Ramos (cell line): ENCODE results near the gene CES2.
"Not testable (repeated sequence)": the region's sequence is repeated elsewhere in the genome, so short reads cannot be mapped to it uniquely, and the experiment has no call there.

Experiments
- in situ Hi-C: fragments of 300-500 bp; cut with MboI; formaldehyde crosslinking; loops from one replicate; pipeline ENCODE4 v1.14.3; 2022; ENCODE audit warnings: low sequenced_read_pairs; ENCODE audit not compliant: unreplicated experiment

Gene CES2

DNA sequence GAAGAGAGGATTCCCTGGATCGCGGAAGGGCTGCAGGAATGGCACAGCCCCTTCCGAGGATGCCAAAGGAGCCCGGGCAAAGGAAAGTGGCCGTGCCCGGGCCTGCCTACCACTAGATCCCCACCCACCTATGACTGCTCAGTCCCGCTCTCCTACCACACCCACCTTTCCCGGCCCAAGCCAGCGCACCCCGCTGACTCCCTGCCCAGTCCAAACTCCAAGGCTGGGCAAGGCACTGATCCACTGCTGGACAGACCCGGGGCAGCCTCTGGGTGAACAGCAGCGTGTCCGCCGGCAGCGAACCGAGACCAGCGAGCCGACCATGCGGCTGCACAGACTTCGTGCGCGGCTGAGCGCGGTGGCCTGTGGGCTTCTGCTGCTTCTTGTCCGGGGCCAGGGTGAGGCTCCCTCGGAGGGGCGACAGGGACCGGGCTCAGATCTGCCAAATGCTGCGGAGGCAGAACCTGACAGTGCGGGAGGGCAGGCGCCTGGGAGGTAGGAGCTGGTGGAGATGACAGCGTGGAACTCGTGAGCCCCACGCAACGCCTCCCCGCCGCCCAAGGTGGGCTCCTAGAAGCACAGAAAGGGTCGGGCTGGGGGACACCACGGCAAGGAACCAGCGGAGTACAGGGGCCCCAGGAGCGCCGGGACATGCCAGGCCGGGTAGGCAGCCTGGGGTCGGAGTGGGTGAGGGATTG is at the start of gene CES2:
CES2 (plus strand) TSS at position 203 of the 698 bp plus-strand sequence; CDS start at position 323, 120 bp downstream.
- in situ Hi-C loops = no loop called here

GRCh38 chr16:66886321-66886720 is 49.0 kb upstream of the CES2 start:
- in situ Hi-C loops = no loop called here

- in situ Hi-C loops = no loop called here
These were observed 48.4 kb upstream of the CES2 start for GRCh38 chr16:66886914-66887313.

- in situ Hi-C loops = no loop called here
These were observed 46.4 kb upstream of the CES2 start for GRCh38 chr16:66888647-66889615.

DNA sequence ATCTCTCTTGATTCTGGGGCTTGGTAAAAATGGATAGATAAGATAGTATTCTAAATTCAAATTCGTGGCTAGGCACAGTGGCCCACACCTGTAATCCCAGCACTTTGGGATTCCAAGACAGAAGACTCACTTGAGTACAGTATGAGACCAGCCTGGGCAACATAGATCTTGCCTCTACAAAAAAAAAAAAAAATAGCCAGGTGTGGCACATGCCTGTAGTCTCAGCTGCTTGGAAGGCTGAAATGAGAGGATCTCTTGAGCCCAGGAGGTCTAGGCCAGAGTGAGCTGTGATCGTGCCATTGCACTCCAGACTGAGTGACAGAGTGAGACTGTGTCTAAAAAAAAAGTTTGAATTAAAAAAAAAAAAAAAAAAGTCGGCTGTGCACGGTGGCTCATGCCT is 45.7 kb upstream of the CES2 start:
- in situ Hi-C loops = no loop called here

DNA sequence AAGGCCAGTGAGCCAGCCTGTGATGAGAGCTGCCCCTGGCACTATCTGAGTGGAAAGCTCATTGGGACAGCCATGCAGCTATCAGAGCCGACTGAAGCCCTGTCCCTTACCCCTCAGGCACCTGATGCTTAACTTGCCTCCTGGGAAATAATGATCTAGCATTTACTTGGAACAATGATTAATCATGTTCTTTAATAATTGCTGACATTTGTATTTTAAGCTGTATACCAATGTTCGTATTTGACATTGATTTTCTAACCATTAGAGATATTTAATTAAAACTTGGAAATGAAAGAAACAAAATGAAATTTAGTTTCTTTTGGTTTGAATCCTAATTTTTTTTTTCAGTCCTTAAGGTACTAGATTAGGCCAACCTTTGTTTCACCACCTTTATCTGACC is 44.5 kb upstream of the CES2 start:
- in situ Hi-C loops = no loop called here

DNA sequence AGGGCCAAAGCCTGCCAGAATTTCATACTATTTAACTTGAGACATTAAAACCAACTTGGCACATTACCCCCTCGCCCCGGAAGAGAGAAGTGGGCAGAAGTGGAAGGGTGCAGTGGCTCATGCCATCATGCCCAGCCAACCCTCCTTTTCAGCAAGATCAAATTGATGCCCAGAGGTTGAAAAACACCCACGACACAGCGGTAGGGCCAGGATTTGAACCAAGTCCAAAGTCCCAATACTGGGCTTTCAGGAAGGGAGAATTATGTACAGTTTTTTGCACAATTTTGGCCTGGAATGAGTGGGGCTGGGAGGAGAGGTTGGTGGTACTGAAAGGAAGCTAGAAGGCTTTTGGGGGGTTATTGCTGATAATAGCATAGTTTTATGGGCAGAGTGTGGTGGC is 44.0 kb upstream of the CES2 start:
- in situ Hi-C loops = no loop called here

DNA sequence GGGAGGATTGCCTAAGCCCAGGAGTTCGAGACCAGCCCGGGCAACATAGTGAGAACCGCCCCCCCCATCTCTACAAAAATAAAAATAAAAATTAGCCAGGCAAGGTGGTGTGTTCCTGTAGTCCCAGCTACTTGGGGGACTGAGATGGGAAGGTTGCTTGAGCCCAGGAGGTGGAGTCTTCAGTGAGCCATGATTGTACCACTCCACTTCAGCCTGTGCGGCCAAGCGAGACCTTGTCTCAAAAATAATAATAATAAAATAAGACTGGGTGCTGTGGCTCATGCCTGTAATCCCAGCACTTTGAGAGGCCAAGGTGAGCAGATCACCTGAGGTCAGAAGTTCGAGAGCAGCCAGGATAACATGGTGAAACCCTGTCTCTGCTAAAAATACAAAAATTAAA is 43.5 kb upstream of the CES2 start:
- in situ Hi-C loops = no loop called here

- in situ Hi-C loops = no loop called here
These were observed 41.3 kb upstream of the CES2 start for GRCh38 chr16:66894055-66894454.

GRCh38 chr16:66894948-66895688 is 40.2 kb upstream of the CES2 start:
- in situ Hi-C loops = no loop called here

DNA sequence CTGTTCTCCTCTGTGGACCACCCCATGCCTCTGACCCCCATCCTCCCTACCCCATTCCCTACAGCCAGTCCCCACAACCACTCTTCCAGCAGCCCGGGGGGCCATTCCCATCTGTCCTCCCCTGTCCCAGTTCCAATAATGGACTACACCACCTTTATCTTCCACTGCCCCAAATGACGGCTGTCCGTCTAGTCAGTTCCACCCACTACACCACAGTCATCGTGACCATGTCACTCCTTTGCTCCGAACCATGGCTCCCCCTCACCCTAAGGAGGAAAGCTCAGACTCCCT is 39.7 kb upstream of the CES2 start:
- in situ Hi-C loops = no loop called here

GRCh38 chr16:66895999-66896398 is 39.3 kb upstream of the CES2 start:
- in situ Hi-C loops = no loop called here

GRCh38 chr16:66896682-66897081 is 38.6 kb upstream of the CES2 start:
- in situ Hi-C loops = not testable (repeated sequence)

DNA sequence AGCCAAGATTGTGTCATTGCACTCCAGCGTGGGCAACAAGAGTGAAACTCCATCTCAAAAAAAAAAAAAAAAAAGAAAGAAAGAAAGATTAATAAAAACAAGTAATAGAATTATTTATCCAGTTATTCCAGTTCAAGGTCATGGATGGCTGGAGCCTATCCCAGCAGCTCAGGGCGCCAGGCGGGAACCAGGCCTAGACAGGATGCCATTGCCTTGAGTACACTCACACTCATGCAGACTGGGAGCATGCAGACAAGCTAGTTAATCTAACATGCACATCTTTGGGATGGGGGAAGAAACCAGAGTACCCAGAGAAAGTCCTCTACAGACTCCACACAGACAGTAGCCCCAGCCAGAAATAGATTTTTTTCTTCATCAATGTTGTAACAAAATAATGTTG is 37.1 kb upstream of the CES2 start:
- in situ Hi-C loops = no loop called here

DNA sequence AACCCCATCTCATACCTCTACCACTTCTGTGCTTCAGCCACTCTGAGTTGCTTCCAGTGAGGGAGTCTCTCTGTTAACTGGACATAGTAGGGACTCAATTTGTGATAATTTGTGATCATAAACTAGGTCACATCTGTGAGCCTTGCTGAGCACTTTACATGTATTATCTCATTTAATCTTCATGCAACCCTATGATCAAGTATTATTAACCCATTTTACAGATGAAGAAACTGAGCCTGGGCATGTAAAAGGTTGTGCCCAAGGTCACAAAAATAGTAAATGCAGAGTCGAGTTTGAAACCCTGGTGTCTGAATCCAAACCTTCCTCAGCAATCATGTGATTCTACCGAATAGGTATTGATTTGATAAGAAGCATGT is 36.4 kb upstream of the CES2 start:
- in situ Hi-C loops = no loop called here

DNA sequence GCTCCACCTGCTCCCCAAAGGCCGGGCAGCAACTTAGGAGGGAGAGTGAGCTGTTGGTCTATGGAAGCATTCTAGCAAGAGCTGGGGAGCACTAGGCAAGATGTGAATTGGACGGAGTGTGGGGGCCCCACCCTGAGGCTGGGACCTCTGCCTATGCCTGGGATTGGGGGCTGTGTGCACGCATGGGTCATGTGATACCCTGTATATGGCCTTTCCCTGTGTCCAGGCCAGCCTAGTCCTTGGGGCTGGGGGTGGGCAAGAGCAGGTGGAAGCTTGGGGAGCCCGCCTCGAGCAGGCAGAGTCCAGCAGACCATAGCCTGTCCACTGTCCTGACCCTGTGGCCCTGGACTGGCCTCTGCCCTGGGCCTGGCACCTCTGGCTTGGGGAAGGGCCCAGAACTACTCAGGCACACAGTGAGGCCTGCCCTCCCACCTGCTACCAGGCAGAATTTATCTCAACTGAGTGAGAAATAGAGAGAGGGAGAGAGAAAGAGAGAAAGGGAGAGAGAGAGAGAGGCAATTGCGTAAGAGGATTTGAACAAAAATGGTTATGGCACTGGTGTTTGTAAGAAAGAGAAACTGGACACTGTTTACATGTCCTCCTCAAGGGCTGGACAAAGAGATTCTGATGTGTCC is 35.9 kb upstream of the CES2 start:
- in situ Hi-C loops = no loop called here

DNA sequence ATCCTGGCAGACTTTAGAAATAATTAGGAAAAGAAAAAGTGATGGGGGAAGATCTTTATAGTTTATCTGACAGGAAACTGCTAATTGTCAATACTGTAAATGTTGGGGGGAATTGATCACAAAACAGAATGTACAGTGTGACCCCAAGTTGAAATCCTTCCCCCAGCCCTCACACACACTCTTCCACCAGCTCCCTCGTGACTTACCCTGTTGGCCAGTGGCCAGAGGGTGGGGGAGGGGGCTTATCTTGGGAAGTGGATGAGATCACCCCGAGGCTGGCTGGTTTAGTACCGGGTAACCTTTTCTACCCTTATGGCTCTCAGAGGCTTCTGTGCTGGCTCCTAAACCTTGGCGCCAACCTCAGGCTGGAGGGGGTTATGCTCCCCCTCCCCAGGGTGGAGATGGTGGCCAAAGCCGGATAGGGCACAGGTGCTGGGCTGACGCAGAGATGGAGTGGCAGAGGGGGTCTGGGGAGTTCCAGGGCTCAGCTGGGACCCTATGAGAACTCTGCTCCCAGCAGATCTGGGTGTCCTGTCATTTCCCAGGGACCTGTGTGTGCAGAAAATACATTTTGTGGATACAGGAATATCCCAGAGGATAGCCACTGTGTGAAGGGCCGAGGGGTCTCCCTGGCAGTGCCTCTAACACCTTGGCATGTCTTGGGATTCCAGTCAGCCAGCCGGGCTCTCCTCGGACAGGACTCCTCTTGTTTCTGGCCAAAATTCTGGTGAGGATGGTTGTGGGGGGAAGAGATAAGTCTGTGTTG is 35.2 kb upstream of the CES2 start:
- in situ Hi-C loops = no loop called here

DNA sequence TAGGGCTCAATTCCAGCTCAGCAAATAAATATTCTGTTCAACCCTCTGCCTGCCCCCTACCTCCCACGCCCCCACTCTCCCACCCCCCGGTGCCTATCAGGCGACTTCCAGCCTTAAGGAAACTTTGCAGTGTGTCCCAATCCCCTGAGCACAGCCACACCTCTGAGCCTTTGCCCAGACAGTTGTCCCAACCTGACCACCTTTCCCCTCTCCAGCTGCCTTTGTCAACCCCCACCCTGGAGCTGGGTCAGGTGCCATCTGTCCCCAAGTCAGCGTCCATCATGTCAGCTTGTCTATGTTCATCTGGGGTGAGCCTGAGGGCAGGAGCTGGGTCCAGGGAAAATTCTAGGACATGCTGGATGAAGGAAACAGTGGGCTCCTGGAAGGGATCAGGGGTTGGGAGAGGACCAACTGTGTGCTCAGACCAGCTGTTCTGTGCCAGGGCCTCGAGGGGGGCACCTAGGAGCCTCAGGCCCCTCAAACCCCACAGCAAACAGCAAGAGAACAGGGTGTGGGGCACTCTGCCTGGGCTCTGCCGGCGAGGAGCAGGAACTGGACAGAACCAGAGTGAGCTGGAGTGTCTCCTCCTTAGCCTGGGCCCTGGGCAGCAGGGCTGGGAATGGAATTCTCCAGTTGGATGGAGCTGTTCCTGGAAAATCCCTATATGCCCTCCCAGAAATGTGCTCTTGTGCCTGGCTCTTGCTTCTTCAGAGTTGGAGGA is 34.4 kb upstream of the CES2 start:
- in situ Hi-C loops = no loop called here

- in situ Hi-C loops = no loop called here
These were observed 33.7 kb upstream of the CES2 start for GRCh38 chr16:66901626-66902025.
